Skeletal muscle satellite cell (primary cell): ENCODE results near the gene NECTIN1.

Experiments used
- H3K27me3 ChIP-seq: 2 replicates; pipeline ENCODE4 v1.7.0; 2013; ENCODE audit warnings: low read length; ENCODE audit not compliant: control insufficient read depth, insufficient read depth
- H3K36me3 ChIP-seq: 2 replicates; pipeline ENCODE4 v1.7.0; 2013; ENCODE audit warnings: mild to moderate bottlenecking, control low read depth, low read length; ENCODE audit not compliant: insufficient read depth
- H3K4me1 ChIP-seq: 2 replicates; pipeline ENCODE4 v1.7.0; 2013; ENCODE audit warnings: low read length; ENCODE audit not compliant: control insufficient read depth, insufficient read depth
- H3K4me2 ChIP-seq: 2 replicates; pipeline ENCODE4 v1.7.0; 2013; ENCODE audit warnings: mild to moderate bottlenecking, low read length
- H3K4me3 ChIP-seq: 2 replicates; pipeline ENCODE4 v1.7.0; 2013; ENCODE audit warnings: low read length
- H3K9ac ChIP-seq: 2 replicates; pipeline ENCODE4 v1.7.0; 2013; ENCODE audit warnings: mild to moderate bottlenecking, low read depth, low read length, moderate library complexity
- H3K9me3 ChIP-seq: replicated peaks from 2 replicates; pipeline ENCODE4 v1.7.0; 2013; ENCODE audit warnings: mild to moderate bottlenecking, control low read depth, low read length

The NECTIN1 gene

DNA sequence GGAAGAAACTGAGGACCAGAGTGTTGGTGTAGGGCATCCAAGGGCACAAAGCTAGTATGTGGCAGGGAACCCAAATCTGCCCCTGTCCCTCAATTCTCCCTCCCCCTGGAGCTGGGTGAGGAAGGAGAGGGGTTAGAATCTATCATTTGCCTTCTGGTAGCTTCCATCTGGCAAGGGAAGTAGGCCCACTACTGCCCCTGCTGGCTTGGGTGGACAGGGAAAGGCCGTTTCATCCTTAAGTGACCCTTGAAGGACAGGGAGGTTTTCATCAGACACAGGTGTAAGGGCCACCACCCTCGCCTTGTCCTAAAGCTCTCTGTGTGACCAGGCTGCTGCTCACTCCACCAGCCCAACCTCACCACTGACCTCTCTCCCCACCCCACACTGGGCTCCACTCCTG, 22.1 kb downstream of the NECTIN1 start:
- H3K4me3 ChIP-seq = no peak overlapping the region
- H3K27me3 ChIP-seq = no peaks in the 10 kb centered on the region
- H3K9me3 ChIP-seq = no peaks in the 10 kb centered on the region
- peaks cover 7% of the 10 kb centered on the region for H3K4me1 ChIP-seq
- no peak overlapping the region for H3K4me2 ChIP-seq
- no peak overlapping the region for H3K9ac ChIP-seq
- H3K36me3 ChIP-seq = no peaks in the 10 kb centered on the region

DNA sequence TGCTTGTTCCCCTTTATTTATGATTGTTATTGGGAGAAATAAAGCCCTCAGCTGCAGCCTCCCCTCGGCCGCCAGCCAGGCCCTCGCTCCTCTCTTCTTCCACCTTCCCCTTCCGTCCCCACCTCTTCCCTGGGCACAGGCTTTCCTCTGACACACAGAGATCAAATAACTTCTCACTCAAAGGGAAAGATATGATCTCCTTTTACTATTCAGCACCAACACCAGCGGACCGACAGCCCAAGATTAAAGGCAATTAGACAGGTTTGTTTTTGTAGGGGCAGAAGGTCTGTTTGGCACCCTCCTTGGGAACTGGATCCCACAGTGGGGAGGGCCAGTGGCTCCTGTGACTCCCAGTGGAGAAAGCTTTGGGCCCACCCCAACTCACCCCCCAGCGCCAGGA, 23.0 kb downstream of the NECTIN1 start:
- no peak overlapping the region for H3K9ac ChIP-seq
- H3K4me3 ChIP-seq = no peak overlapping the region
- no peaks in the 10 kb centered on the region for H3K27me3 ChIP-seq
- H3K36me3 ChIP-seq = no peaks in the 10 kb centered on the region
- H3K9me3 ChIP-seq = no peaks in the 10 kb centered on the region
- peaks cover 15% of the 10 kb centered on the region for H3K4me1 ChIP-seq
- no peak overlapping the region for H3K4me2 ChIP-seq

DNA sequence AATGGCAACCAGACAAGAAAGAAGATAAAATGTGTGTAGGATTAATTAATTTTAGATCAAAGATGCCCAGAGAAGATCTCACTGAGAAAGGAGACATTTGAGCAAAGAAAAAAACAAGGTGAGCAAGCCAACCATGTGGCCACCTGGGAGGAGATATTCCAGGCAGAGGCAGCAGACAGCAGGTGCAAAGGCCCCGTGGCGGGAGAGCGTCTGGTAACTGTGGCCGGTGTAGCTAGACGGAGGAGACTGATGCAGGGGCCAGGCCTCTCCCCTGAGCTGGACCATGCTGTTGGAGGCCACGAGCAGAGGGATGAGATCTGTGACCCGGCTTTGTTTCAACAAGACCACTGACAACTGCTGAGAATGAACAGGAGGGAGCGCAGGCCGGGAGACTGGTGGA, 23.6 kb downstream of the NECTIN1 start:
- H3K4me3 ChIP-seq = no peak overlapping the region
- H3K9ac ChIP-seq = no peak overlapping the region
- no peaks in the 10 kb centered on the region for H3K27me3 ChIP-seq
- H3K9me3 ChIP-seq = no peaks in the 10 kb centered on the region
- peaks cover 22% of the 10 kb centered on the region for H3K4me1 ChIP-seq
- H3K4me2 ChIP-seq = no peak overlapping the region
- H3K36me3 ChIP-seq = no peaks in the 10 kb centered on the region

DNA sequence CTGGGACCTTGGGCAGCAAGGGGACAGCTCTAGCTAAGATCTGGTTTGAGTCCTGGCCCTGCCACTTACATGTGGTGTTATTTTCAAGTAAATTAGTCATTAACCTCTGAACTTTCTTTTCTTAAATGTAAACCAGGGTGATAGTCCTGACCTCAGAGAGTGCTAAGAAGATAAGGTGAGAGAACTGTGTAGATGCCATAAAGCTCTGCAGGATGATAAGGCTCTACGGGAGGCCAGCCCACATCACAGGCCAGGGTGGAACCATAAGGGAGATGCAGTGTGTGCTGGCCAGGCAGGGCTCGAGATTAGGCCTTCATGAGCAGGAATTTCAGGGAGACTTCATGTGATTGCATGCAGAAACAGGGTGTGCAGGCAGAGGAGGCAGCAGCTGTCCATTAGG, 24.2 kb downstream of the NECTIN1 start:
- Histone ChIP-seq H3K27me3 (no peaks in the 10 kb centered on the region), H3K4me1 (peaks cover 23% of the 10 kb centered on the region), H3K9me3 (no peaks in the 10 kb centered on the region), H3K4me2 (no peak overlapping the region), H3K4me3 (no peak overlapping the region), H3K9ac (no peak overlapping the region), H3K36me3 (no peaks in the 10 kb centered on the region)

DNA sequence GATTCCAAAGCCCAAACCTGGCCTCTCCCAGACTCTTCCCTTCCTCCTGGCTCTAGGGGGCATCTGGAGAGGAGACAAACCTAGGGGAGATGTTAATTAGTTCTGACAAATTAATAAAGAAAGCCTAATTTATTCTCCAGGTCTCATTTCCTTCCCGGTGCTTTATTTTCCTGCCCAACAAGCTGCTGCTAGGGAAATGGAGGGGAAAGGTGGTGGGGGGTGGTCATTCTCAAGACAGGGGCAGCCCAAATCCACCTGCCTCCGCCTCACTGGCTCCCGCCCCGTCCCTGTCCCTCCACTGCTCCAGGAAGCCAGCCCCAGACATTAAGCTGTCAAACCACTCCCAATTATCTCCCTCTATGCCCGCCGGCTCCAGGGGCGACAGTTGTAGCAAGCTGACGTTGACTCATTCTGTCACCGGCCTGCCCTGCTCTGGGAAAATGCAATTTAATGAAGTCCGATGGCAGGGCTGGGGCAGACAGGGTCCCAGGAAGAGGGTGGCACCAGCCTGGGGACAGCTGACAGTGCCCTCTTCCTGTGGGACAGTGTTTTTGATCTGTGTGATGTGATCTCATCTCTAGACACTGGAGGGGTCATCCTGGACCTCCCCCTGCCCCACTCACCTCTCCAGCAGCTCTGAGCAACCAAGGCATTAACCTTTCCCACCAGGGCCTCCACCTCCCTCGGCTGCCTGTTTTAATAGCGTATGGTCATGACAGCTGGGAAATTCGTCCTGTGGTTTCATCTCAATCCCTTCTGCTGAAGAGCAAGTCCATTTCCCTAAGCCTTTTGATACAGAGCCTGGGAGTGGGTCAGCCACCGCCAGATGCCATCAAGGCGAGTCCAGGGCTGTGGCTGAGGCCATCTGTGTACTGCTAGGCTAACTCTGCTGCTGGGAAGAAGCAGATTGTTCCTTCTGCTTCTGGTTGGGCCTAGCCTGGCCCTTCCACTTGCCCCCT, 27.1 kb downstream of the NECTIN1 start:
- no peak overlapping the region for H3K9ac ChIP-seq
- H3K4me1 ChIP-seq = peaks cover 23% of the 10 kb centered on the region
- H3K36me3 ChIP-seq = no peaks in the 10 kb centered on the region
- no peaks in the 10 kb centered on the region for H3K9me3 ChIP-seq
- no peaks in the 10 kb centered on the region for H3K27me3 ChIP-seq
- no peak overlapping the region for H3K4me3 ChIP-seq
- no peak overlapping the region for H3K4me2 ChIP-seq

DNA sequence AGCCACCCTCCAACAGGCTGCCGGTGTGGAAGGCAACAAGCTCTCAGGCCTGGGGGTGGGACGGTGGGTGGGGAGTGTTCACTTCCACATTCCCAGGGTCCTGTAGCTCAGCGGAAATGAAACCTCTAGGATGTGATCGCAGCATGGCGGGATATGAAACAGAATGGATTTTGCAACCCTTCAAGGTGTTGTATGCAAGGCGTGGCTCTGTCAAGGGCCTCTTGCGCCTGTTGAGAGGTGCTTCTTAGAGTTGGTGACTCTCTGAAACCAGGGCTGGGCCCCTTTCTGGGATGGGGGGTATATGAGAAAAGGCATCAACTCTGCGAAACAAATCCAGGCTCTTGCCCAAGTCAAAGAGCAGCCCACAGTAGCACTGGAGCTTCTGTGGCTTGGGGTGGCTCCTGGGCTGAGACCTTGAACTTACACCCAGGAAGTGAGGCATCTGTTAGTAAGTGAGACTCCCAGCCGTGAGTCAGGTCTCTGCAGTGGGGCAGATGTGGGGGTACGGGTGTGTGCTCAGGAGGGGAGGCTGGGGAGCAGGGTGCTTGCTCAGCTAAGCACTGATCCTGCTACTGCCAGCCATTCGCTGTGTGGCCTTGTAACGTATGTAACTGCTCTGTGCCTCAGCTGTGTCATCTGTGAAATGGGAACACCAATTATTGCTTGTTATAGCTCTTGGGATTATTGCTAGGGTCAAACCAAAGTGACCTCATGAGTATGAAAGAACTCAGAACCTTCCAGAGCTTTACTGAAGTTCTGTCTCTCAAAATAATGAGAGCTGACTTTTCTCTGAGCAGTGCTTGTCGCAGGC, 28.3 kb downstream of the NECTIN1 start:
- Histone ChIP-seq H3K36me3 (no peaks in the 10 kb centered on the region), H3K9me3 (no peaks in the 10 kb centered on the region), H3K4me2 (no peak overlapping the region), H3K9ac (no peak overlapping the region), H3K27me3 (no peaks in the 10 kb centered on the region), H3K4me3 (no peak overlapping the region), H3K4me1 (peaks cover 23% of the 10 kb centered on the region)

DNA sequence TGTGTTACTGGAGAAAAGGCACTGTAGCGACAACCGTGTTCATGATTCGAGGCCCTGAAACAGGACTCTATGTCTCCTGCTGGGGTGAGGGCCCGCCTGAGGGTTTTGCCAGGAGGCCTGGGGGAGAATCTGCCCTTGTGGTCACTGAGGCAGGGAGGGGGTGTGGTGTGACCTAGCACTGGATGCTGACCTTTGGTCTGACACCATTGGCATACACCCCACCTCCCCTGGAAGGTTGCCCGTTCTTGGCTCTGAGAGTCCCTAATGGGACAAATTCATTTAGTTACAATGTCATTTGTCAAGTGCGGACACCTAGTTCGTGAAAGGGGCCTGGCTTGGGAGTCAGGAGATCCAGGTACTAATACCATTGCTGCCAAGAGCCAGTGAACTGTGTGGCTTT, 29.0 kb downstream of the NECTIN1 start:
- no peaks in the 10 kb centered on the region for H3K9me3 ChIP-seq
- H3K36me3 ChIP-seq = no peaks in the 10 kb centered on the region
- no peak overlapping the region for H3K4me3 ChIP-seq
- peaks cover 23% of the 10 kb centered on the region for H3K4me1 ChIP-seq
- no peaks in the 10 kb centered on the region for H3K27me3 ChIP-seq
- no peak overlapping the region for H3K9ac ChIP-seq
- H3K4me2 ChIP-seq = no peak overlapping the region

DNA sequence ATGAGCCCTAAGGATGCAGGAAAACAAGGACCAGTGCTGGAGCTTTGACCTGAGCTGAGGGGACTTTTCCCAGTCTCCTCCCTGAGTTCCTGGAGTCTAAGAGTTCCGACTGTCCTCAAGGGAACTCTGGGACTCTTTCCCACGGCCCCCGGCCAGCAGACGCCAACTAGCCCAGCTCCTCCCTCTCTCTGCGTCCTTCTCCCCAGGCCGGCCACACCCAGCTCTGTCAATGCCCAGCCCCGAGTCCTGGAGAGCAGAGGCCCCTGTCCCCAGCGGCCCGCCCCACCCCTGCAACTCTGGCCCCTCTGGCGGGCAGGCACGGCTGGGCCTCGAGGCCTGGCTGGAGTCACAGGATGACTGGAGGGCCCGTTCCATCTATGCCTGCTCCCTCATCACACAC, 29.8 kb downstream of the NECTIN1 start:
- Histone ChIP-seq H3K27me3 (no peaks in the 10 kb centered on the region), H3K4me3 (no peak overlapping the region), H3K9me3 (no peaks in the 10 kb centered on the region), H3K9ac (no peak overlapping the region), H3K36me3 (no peaks in the 10 kb centered on the region), H3K4me1 (peaks cover 23% of the 10 kb centered on the region), H3K4me2 (no peak overlapping the region)

DNA sequence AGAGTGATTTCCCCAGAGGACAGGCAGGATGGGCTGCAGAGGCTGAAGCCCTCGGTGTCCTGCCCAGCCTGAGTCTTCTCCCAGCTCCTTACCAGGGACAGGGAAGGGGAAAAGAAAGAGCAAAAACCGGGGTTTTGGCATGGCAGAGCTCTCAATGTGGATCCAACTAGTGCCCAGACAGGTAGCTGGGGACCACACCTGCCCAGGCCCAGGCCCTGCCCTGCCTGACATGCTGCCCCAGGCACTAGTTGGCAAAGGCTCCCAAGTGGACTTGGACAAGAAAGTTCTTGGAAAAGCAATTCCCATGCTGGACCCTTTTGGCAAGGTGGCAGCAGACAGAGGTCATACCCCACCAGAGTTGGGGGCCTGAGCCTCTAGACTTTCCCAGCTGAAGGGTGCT, 31.1 kb downstream of the NECTIN1 start:
- H3K36me3 ChIP-seq = no peaks in the 10 kb centered on the region
- H3K4me3 ChIP-seq = no peak overlapping the region
- no peaks in the 10 kb centered on the region for H3K27me3 ChIP-seq
- H3K4me1 ChIP-seq = peaks cover 23% of the 10 kb centered on the region
- H3K9ac ChIP-seq = no peak overlapping the region
- H3K9me3 ChIP-seq = no peaks in the 10 kb centered on the region
- no peak overlapping the region for H3K4me2 ChIP-seq

DNA sequence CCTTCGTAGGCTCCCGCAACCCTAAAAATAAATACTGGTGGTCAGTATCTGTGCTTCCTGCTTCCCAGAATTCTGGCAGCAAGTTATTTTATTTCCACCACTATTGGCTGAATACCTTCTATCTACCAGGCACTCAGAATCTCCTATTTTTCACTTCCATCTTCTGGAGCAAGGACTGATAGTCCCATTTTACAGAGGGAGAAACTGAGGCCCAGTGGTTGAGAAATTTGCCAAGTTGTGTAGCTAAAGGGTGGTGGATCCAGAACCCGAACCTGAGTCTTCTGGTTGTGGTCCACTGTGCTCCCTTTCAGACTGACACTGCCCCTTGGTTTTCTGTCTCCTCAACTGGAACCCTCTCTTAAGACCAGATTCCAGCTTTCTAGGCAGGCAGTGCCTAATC, 31.6 kb downstream of the NECTIN1 start:
- H3K9me3 ChIP-seq = no peaks in the 10 kb centered on the region
- H3K4me1 ChIP-seq = peaks cover 20% of the 10 kb centered on the region
- no peak overlapping the region for H3K4me3 ChIP-seq
- no peaks in the 10 kb centered on the region for H3K36me3 ChIP-seq
- no peak overlapping the region for H3K9ac ChIP-seq
- H3K4me2 ChIP-seq = no peak overlapping the region
- no peaks in the 10 kb centered on the region for H3K27me3 ChIP-seq

DNA sequence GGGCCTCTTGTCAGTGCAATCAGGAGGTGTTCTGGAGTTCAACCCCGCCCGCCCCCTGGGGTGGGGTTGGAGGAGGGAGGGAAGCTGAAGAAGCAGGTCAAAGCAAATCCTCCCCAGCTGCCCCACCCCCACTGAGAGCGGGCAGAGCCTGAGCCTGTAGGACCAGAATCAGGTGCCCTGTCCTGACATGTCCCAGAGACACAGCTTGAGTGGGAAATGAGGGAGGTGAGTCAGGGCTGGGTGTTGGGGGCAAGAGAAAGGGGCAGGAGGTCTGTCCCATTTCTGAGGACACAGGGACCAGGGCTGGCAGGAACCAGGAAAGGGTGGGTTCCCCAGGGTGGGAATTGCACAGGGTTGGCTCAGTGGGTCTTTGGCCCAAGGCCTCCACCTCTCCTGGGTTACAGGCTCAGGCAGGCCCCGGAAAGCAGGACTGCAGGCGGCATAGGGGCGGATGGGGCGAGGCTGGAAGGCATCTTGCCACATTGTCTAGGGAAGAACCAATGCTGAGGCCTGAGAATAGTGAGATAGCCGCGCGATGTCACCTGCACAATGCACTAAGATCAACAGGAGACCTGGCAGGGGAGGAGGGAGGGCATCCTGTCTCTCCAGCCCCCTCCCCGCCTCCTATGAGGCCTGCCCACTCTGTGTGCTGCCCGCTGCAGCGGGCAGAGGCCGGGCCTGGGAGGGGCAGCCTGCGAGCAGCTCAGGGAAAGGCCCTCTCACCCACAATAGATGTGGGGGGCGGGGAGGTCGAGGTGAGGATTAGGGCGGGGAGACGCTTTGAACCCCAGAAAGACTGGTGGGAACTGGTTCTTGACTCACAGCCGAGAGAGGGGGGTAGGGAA, 32.4 kb downstream of the NECTIN1 start:
- Histone ChIP-seq H3K4me3 (no peak overlapping the region), H3K9me3 (no peaks in the 10 kb centered on the region), H3K36me3 (no peaks in the 10 kb centered on the region), H3K4me2 (no peak overlapping the region), H3K27me3 (no peaks in the 10 kb centered on the region), H3K4me1 (peaks cover 13% of the 10 kb centered on the region), H3K9ac (no peak overlapping the region)
